Right lobe of liver (tissue), 4 donors: ENCODE data around the gene TRIM51G.
"Not testable (repeated sequence)": the region's sequence is repeated elsewhere in the genome, so short reads cannot be mapped to it uniquely, and the experiment has no call there.

Source experiments
- POLR2A ChIP-seq: fragments of 450-650 bp; IDR thresholded peaks from one replicate; pipeline ENCODE4 v1.6.1; 2017; ENCODE audit warnings: antibody characterized with exemption, mild to moderate bottlenecking
- TF ChIP-seq, protein P1 (sequence below), 4 donors: fragments of 200-600 bp in 3 of 4; fragments of 450-650 bp in 1 of 4; IDR thresholded peaks; one replicate each; pipeline versions ENCODE4 v1.5.1 to v1.8.0; 2016 to 2022; ENCODE audit warnings: antibody characterized with exemption in 4 of 4, mild to moderate bottlenecking in 2 of 4
- donor health status: DM: no; HTN: no; CAD: no.
- donor health status: DM: no; HTN: no; CAD: no.
- donor health status: DM: no; HTN: yes; CAD: no.

DNA sequence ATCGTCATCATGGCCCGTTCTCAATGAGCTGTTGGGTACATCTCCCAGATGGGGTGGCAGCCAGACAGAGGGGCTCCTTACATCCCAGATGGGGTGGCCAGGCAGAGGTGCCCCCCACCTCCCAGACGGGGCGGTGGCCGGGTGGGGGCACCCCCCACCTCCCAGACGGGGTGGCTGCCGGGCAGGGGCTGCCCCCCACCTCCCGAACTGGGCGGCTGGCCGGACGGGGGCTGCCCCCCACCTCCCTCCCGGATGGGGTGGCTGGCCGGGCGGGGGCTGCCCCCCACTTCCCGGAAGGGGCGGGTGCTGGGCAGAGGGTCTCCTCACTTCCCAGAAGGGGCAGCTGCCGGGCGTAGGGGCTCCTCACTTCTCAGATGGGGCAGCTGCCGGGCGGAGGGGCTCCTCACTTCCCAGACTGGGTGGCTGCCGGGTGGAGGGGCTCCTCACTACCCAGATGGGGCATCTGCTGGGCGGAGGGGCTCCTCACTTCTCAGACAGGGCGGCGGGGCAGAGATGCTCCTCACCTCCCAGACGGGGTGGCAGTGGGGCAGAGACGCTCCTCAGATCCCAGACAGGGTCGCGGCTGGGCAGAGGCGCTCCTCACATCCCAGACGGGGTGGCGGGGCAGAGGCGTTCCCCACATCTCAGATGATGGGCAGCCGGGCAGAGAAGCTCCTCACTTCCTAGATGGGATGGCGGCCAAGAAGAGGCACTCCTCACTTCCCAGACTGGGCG lies 28.2 kb downstream of the TRIM51G start:
- not testable (repeated sequence) for TF ChIP-seq POLR2A
- TF ChIP-seq, protein P1, sequence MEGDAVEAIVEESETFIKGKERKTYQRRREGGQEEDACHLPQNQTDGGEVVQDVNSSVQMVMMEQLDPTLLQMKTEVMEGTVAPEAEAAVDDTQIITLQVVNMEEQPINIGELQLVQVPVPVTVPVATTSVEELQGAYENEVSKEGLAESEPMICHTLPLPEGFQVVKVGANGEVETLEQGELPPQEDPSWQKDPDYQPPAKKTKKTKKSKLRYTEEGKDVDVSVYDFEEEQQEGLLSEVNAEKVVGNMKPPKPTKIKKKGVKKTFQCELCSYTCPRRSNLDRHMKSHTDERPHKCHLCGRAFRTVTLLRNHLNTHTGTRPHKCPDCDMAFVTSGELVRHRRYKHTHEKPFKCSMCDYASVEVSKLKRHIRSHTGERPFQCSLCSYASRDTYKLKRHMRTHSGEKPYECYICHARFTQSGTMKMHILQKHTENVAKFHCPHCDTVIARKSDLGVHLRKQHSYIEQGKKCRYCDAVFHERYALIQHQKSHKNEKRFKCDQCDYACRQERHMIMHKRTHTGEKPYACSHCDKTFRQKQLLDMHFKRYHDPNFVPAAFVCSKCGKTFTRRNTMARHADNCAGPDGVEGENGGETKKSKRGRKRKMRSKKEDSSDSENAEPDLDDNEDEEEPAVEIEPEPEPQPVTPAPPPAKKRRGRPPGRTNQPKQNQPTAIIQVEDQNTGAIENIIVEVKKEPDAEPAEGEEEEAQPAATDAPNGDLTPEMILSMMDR (IDR thresholded peaks at IDR 0.05): not testable (repeated sequence)
